NCI-H526 treated with DMSO at 0.1 percent for 48 hours (cell line): ENCODE measurements around the gene EGLN2.
"Not testable (repeated sequence)": the region's sequence is repeated elsewhere in the genome, so short reads cannot be mapped to it uniquely, and the experiment has no call there.

Source experiments
- DNase-seq: peaks from one replicate; lab custom pipeline; 2025; lab: John Stamatoyannopoulos, UW

EGLN2 gene

GRCh38 chr19:40798683-40799557 lies at the start of gene EGLN2:
TSS of gene EGLN2 (plus strand) at chr19:40799191. CDS start at chr19:40800573, 1,382 bp downstream.
- DNase-seq, result peak; percentile 98

GRCh38 chr19:40750058-40750873 lies 48.7 kb upstream of the EGLN2 start, which contains the start of gene ACTMAP:
TSS of gene ACTMAP (minus strand) at chr19:40750477. CDS start at chr19:40749803, 674 bp downstream.
- DNase-seq, result peak; percentile 99

GRCh38 chr19:40750874-40751537 lies 48.0 kb upstream of the EGLN2 start, which contains the start of gene SNRPA:
TSS of gene SNRPA (plus strand) at chr19:40751203. CDS start at chr19:40751409, 206 bp downstream.
- DNase-seq, result peak; percentile 97

- DNase-seq, result no peak
Measured at GRCh38 chr19:40752257-40752781, 46.7 kb upstream of the EGLN2 start.

- DNase-seq, result no peak
Measured at GRCh38 chr19:40754611-40755247, 44.3 kb upstream of the EGLN2 start.

GRCh38 chr19:40755248-40755624 lies 43.8 kb upstream of the EGLN2 start:
- DNase-seq, result no peak

GRCh38 chr19:40755791-40756190 lies 43.2 kb upstream of the EGLN2 start:
- DNase-seq, result no peak

GRCh38 chr19:40756502-40757110 lies 42.4 kb upstream of the EGLN2 start:
- DNase-seq, result no peak

- DNase-seq, result no peak
Measured at GRCh38 chr19:40758491-40758890, 40.5 kb upstream of the EGLN2 start.

GRCh38 chr19:40759352-40759751 lies 39.6 kb upstream of the EGLN2 start:
- no peak for DNase-seq

- DNase-seq, result no peak
Measured at GRCh38 chr19:40762754-40763470, 36.1 kb upstream of the EGLN2 start.

- no peak for DNase-seq
Measured at GRCh38 chr19:40763526-40763925, 35.5 kb upstream of the EGLN2 start.

GRCh38 chr19:40763963-40764362 lies 35.0 kb upstream of the EGLN2 start:
- no peak for DNase-seq

GRCh38 chr19:40766385-40766784 lies 32.6 kb upstream of the EGLN2 start:
- not testable (repeated sequence) for DNase-seq

GRCh38 chr19:40768869-40769268 lies 30.1 kb upstream of the EGLN2 start:
- DNase-seq, result no peak

- not testable (repeated sequence) for DNase-seq
Measured at GRCh38 chr19:40771101-40771862, 27.7 kb upstream of the EGLN2 start.

GRCh38 chr19:40774916-40775631 lies 23.9 kb upstream of the EGLN2 start, which contains the start of gene MIA:
TSS of gene MIA (plus strand) at chr19:40775521. CDS start at chr19:40775543, 22 bp downstream.
- no peak for DNase-seq

- DNase-seq, result no peak
Measured at GRCh38 chr19:40775632-40776022, 23.4 kb upstream of the EGLN2 start.

GRCh38 chr19:40776364-40776763 lies 22.6 kb upstream of the EGLN2 start:
- no peak for DNase-seq
